ENCODE results near the gene EVPL.

EVPL gene

DNA sequence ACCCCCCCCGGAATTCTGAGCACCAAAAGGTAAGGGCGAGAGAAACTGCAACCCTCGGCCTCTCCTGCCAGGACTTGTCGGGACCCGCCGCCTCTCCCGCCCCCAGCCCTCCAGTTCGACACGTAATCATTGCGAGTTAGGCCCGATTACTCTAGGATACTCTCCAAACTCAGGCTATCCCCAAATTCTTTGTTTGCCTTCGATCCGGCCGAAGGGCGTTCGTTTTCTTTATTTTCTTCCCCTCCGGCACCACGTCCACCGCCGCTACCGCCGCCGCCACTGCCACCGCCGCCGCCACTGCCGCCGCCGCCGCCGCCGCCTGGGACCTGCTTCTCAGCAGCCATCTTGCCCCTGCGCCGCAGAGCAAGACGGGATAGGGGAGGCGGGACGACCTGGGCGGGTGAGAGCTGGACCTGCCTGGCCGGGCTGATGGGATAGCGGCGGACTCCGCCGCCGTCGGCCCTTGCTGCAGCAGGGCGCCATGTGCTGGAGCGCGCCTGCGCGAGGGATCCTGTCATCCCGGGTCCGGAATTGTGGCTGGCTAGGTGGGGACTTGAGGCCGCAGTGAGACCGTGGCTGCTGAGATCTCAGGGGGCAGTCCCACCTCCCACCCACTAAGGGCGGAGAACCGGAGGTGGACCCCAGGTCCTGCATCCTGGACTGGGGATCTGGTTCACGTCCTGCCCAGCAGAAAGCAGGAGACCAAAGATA is 45.2 kb upstream of the EVPL start, which contains the start of gene SRP68 (continued):
- TF ChIP-seq ZNF239 (tag by site-specific recombination; IDR thresholded peaks at IDR 0.05) (no peak), ZNF132 (tag by site-specific recombination; IDR thresholded peaks at IDR 0.05; ENCODE audit: borderline replicate concordance) (no peak), ZNF707 (tag by site-specific recombination; IDR thresholded peaks at IDR 0.05) (no peak), ZNF571 (tag by site-specific recombination; IDR thresholded peaks at IDR 0.05) (no peak), ZSCAN4 (tag by site-specific recombination; IDR thresholded peaks at IDR 0.05) (no peak), ZBTB8A (tag by site-specific recombination; IDR thresholded peaks at IDR 0.05) (peak; percentile 61), SP3 (tag by site-specific recombination; IDR thresholded peaks at IDR 0.05) (peak; percentile 97), ZBTB44 (tag by site-specific recombination; IDR thresholded peaks at IDR 0.05) (no peak), FEZF1 (tag by site-specific recombination; IDR thresholded peaks at IDR 0.05) (no peak), REPIN1 (tag by site-specific recombination; IDR thresholded peaks at IDR 0.05; ENCODE audit: low read depth) (no peak), ZNF664 (tag by site-specific recombination; IDR thresholded peaks at IDR 0.05) (no peak), REST (tag by site-specific recombination; IDR thresholded peaks at IDR 0.05) (peak; percentile 29), ZNF416 (tag by site-specific recombination; IDR thresholded peaks at IDR 0.05) (no peak), KLF10 (tag by site-specific recombination; IDR thresholded peaks at IDR 0.05) (peak; percentile 47; the same call in 1 of the 2 replicates), ZBTB6 (tag by site-specific recombination; IDR thresholded peaks at IDR 0.05) (0 out of 2 replicates have a peak, but pooled peaks have one; percentile 12), ZNF404 (tag by site-specific recombination; IDR thresholded peaks at IDR 0.05) (no peak), ZNF658 (tag by site-specific recombination; IDR thresholded peaks at IDR 0.05) (no peak), SCRT1 (tag by site-specific recombination; IDR thresholded peaks at IDR 0.05; ENCODE audit: borderline replicate concordance) (no peak), ZNF214 (tag by site-specific recombination; IDR thresholded peaks at IDR 0.05; ENCODE audit: borderline replicate concordance) (no peak), ZNF645 (tag by site-specific recombination; IDR thresholded peaks at IDR 0.05) (no peak), OSR2 (tag by site-specific recombination; IDR thresholded peaks at IDR 0.05) (no peak), ZEB2 (tag by site-specific recombination; IDR thresholded peaks at IDR 0.05) (no peak), ZNF530 (tag by site-specific recombination; IDR thresholded peaks at IDR 0.05; ENCODE audit: low read depth) (no peak), ZNF449 (tag by site-specific recombination; IDR thresholded peaks at IDR 0.05) (no peak), ZNF10 (tag by site-specific recombination; IDR thresholded peaks at IDR 0.05) (no peak), ZBTB17 (tag by site-specific recombination; IDR thresholded peaks at IDR 0.05) (peak; percentile 78), KLF9 (tag by site-specific recombination; IDR thresholded peaks at IDR 0.05; ENCODE audit: low read depth) (peak; percentile 63; the same call in 1 of the 2 replicates), GLIS1 (tag by site-specific recombination; IDR thresholded peaks at IDR 0.05) (no peak)
- TF ChIP-seq, protein P1, sequence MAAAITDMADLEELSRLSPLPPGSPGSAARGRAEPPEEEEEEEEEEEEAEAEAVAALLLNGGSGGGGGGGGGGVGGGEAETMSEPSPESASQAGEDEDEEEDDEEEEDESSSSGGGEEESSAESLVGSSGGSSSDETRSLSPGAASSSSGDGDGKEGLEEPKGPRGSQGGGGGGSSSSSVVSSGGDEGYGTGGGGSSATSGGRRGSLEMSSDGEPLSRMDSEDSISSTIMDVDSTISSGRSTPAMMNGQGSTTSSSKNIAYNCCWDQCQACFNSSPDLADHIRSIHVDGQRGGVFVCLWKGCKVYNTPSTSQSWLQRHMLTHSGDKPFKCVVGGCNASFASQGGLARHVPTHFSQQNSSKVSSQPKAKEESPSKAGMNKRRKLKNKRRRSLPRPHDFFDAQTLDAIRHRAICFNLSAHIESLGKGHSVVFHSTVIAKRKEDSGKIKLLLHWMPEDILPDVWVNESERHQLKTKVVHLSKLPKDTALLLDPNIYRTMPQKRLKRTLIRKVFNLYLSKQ (tag by site-specific recombination; IDR thresholded peaks at IDR 0.05; ENCODE audit: borderline replicate concordance), result no peak

Measured in HEK293 (cell line).